ENCODE measurements around the gene ANKDD1A.

The ANKDD1A gene

GRCh38 chr15:64917211-64917610 is 5.5 kb downstream of the ANKDD1A start:
- H3K27me3 ChIP-seq (ENCODE audit: control insufficient read depth in 1 of 2, insufficient read depth in 2 of 2, low read length in 2 of 2), result no peaks in the 10 kb centered on the region
- H3K4me3 ChIP-seq (ENCODE audit: low read depth in 1 of 2, low read length in 2 of 2), result no peak overlapping the region
- H3K4me1 ChIP-seq (ENCODE audit: control insufficient read depth in 1 of 2, insufficient read depth in 2 of 2, low read length in 2 of 2), result no peaks in the 10 kb centered on the region
- H3K27ac ChIP-seq (ENCODE audit: low read depth, low read length), result no peak overlapping the region
- no peak overlapping the region for H3K9ac ChIP-seq (ENCODE audit: low read depth in 1 of 2, low read length in 2 of 2)
- no peaks in the 10 kb centered on the region for H3K9me3 ChIP-seq (ENCODE audit: control insufficient read depth in 1 of 2, low read length in 2 of 2)
- H3K36me3 ChIP-seq (ENCODE audit: control insufficient read depth in 1 of 2, insufficient read depth in 2 of 2, low read length in 2 of 2), result no peaks in the 10 kb centered on the region

- no peaks in the 10 kb centered on the region for H3K36me3 ChIP-seq (ENCODE audit: control insufficient read depth in 1 of 2, insufficient read depth in 2 of 2, low read length in 2 of 2)
- no peak overlapping the region for H3K4me3 ChIP-seq (ENCODE audit: low read depth in 1 of 2, low read length in 2 of 2)
- H3K27ac ChIP-seq (ENCODE audit: low read depth, low read length), result no peak overlapping the region
- H3K4me1 ChIP-seq (ENCODE audit: control insufficient read depth in 1 of 2, insufficient read depth in 2 of 2, low read length in 2 of 2), result no peaks in the 10 kb centered on the region
- no peak overlapping the region for H3K9ac ChIP-seq (ENCODE audit: low read depth in 1 of 2, low read length in 2 of 2)
- no peaks in the 10 kb centered on the region for H3K9me3 ChIP-seq (ENCODE audit: control insufficient read depth in 1 of 2, low read length in 2 of 2)
- H3K27me3 ChIP-seq (ENCODE audit: control insufficient read depth in 1 of 2, insufficient read depth in 2 of 2, low read length in 2 of 2), result no peaks in the 10 kb centered on the region
These were observed 8.0 kb downstream of the ANKDD1A start for GRCh38 chr15:64919721-64920120.

GRCh38 chr15:64921711-64922110 is 10.0 kb downstream of the ANKDD1A start:
- H3K27me3 ChIP-seq (ENCODE audit: control insufficient read depth in 1 of 2, insufficient read depth in 2 of 2, low read length in 2 of 2), result no peaks in the 10 kb centered on the region
- H3K4me1 ChIP-seq (ENCODE audit: control insufficient read depth in 1 of 2, insufficient read depth in 2 of 2, low read length in 2 of 2), result no peaks in the 10 kb centered on the region
- no peak overlapping the region for H3K9ac ChIP-seq (ENCODE audit: low read depth in 1 of 2, low read length in 2 of 2)
- H3K4me3 ChIP-seq (ENCODE audit: low read depth in 1 of 2, low read length in 2 of 2), result no peak overlapping the region
- no peaks in the 10 kb centered on the region for H3K36me3 ChIP-seq (ENCODE audit: control insufficient read depth in 1 of 2, insufficient read depth in 2 of 2, low read length in 2 of 2)
- H3K9me3 ChIP-seq (ENCODE audit: control insufficient read depth in 1 of 2, low read length in 2 of 2), result no peaks in the 10 kb centered on the region
- no peak overlapping the region for H3K27ac ChIP-seq (ENCODE audit: low read depth, low read length)

GRCh38 chr15:64923546-64923945 is 11.8 kb downstream of the ANKDD1A start:
- Histone ChIP-seq H3K4me3 (ENCODE audit: low read depth in 1 of 2, low read length in 2 of 2) (no peak overlapping the region), H3K9me3 (ENCODE audit: control insufficient read depth in 1 of 2, low read length in 2 of 2) (no peaks in the 10 kb centered on the region), H3K4me1 (ENCODE audit: control insufficient read depth in 1 of 2, insufficient read depth in 2 of 2, low read length in 2 of 2) (no peaks in the 10 kb centered on the region), H3K9ac (ENCODE audit: low read depth in 1 of 2, low read length in 2 of 2) (no peak overlapping the region), H3K27ac (ENCODE audit: low read depth, low read length) (no peak overlapping the region), H3K27me3 (ENCODE audit: control insufficient read depth in 1 of 2, insufficient read depth in 2 of 2, low read length in 2 of 2) (no peaks in the 10 kb centered on the region), H3K36me3 (ENCODE audit: control insufficient read depth in 1 of 2, insufficient read depth in 2 of 2, low read length in 2 of 2) (no peaks in the 10 kb centered on the region)

- Histone ChIP-seq H3K27me3 (ENCODE audit: control insufficient read depth in 1 of 2, insufficient read depth in 2 of 2, low read length in 2 of 2) (no peaks in the 10 kb centered on the region), H3K27ac (ENCODE audit: low read depth, low read length) (no peak overlapping the region), H3K4me3 (ENCODE audit: low read depth in 1 of 2, low read length in 2 of 2) (no peak overlapping the region), H3K4me1 (ENCODE audit: control insufficient read depth in 1 of 2, insufficient read depth in 2 of 2, low read length in 2 of 2) (peaks cover 0 to 1% of the 10 kb centered on the region in 2 donors), H3K9me3 (ENCODE audit: control insufficient read depth in 1 of 2, low read length in 2 of 2) (no peaks in the 10 kb centered on the region), H3K36me3 (ENCODE audit: control insufficient read depth in 1 of 2, insufficient read depth in 2 of 2, low read length in 2 of 2) (no peaks in the 10 kb centered on the region), H3K9ac (ENCODE audit: low read depth in 1 of 2, low read length in 2 of 2) (no peak overlapping the region)
These were observed 13.9 kb downstream of the ANKDD1A start for GRCh38 chr15:64925335-64926330.

GRCh38 chr15:64926661-64927060 is 15.0 kb downstream of the ANKDD1A start:
- Histone ChIP-seq H3K27me3 (ENCODE audit: control insufficient read depth in 1 of 2, insufficient read depth in 2 of 2, low read length in 2 of 2) (no peaks in the 10 kb centered on the region), H3K27ac (ENCODE audit: low read depth, low read length) (no peak overlapping the region), H3K4me3 (ENCODE audit: low read depth in 1 of 2, low read length in 2 of 2) (no peak overlapping the region), H3K36me3 (ENCODE audit: control insufficient read depth in 1 of 2, insufficient read depth in 2 of 2, low read length in 2 of 2) (no peaks in the 10 kb centered on the region), H3K4me1 (ENCODE audit: control insufficient read depth in 1 of 2, insufficient read depth in 2 of 2, low read length in 2 of 2) (peaks cover 0 to 6% of the 10 kb centered on the region in 2 donors), H3K9ac (ENCODE audit: low read depth in 1 of 2, low read length in 2 of 2) (no peak overlapping the region), H3K9me3 (ENCODE audit: control insufficient read depth in 1 of 2, low read length in 2 of 2) (no peaks in the 10 kb centered on the region)

GRCh38 chr15:64928626-64929220 is 17.0 kb downstream of the ANKDD1A start:
- Histone ChIP-seq H3K4me1 (ENCODE audit: control insufficient read depth in 1 of 2, insufficient read depth in 2 of 2, low read length in 2 of 2) (peaks cover 0 to 6% of the 10 kb centered on the region in 2 donors), H3K9me3 (ENCODE audit: control insufficient read depth in 1 of 2, low read length in 2 of 2) (no peaks in the 10 kb centered on the region), H3K36me3 (ENCODE audit: control insufficient read depth in 1 of 2, insufficient read depth in 2 of 2, low read length in 2 of 2) (no peaks in the 10 kb centered on the region), H3K27me3 (ENCODE audit: control insufficient read depth in 1 of 2, insufficient read depth in 2 of 2, low read length in 2 of 2) (no peaks in the 10 kb centered on the region), H3K27ac (ENCODE audit: low read depth, low read length) (no peak overlapping the region), H3K9ac (ENCODE audit: low read depth in 1 of 2, low read length in 2 of 2) (no peak overlapping the region), H3K4me3 (ENCODE audit: low read depth in 1 of 2, low read length in 2 of 2) (no peak overlapping the region)

- no peaks in the 10 kb centered on the region for H3K27me3 ChIP-seq (ENCODE audit: control insufficient read depth in 1 of 2, insufficient read depth in 2 of 2, low read length in 2 of 2)
- H3K36me3 ChIP-seq (ENCODE audit: control insufficient read depth in 1 of 2, insufficient read depth in 2 of 2, low read length in 2 of 2), result no peaks in the 10 kb centered on the region
- no peaks in the 10 kb centered on the region for H3K9me3 ChIP-seq (ENCODE audit: control insufficient read depth in 1 of 2, low read length in 2 of 2)
- no peak overlapping the region for H3K9ac ChIP-seq (ENCODE audit: low read depth in 1 of 2, low read length in 2 of 2)
- H3K4me3 ChIP-seq (ENCODE audit: low read depth in 1 of 2, low read length in 2 of 2), result no peak overlapping the region
- H3K4me1 ChIP-seq (ENCODE audit: control insufficient read depth in 1 of 2, insufficient read depth in 2 of 2, low read length in 2 of 2), result peaks cover 0 to 6% of the 10 kb centered on the region in 2 donors
- H3K27ac ChIP-seq (ENCODE audit: low read depth, low read length), result no peak overlapping the region
These were observed 18.4 kb downstream of the ANKDD1A start for GRCh38 chr15:64930019-64930652.

- Histone ChIP-seq H3K9ac (ENCODE audit: low read depth in 1 of 2, low read length in 2 of 2) (no peak overlapping the region), H3K27me3 (ENCODE audit: control insufficient read depth in 1 of 2, insufficient read depth in 2 of 2, low read length in 2 of 2) (no peaks in the 10 kb centered on the region), H3K4me1 (ENCODE audit: control insufficient read depth in 1 of 2, insufficient read depth in 2 of 2, low read length in 2 of 2) (peaks cover 0 to 6% of the 10 kb centered on the region in 2 donors), H3K9me3 (ENCODE audit: control insufficient read depth in 1 of 2, low read length in 2 of 2) (no peaks in the 10 kb centered on the region), H3K4me3 (ENCODE audit: low read depth in 1 of 2, low read length in 2 of 2) (no peak overlapping the region), H3K27ac (ENCODE audit: low read depth, low read length) (no peak overlapping the region), H3K36me3 (ENCODE audit: control insufficient read depth in 1 of 2, insufficient read depth in 2 of 2, low read length in 2 of 2) (no peaks in the 10 kb centered on the region)
These were observed 19.2 kb downstream of the ANKDD1A start for GRCh38 chr15:64930778-64931371.

GRCh38 chr15:64931381-64931780 is 19.7 kb downstream of the ANKDD1A start:
- Histone ChIP-seq H3K36me3 (ENCODE audit: control insufficient read depth in 1 of 2, insufficient read depth in 2 of 2, low read length in 2 of 2) (no peaks in the 10 kb centered on the region), H3K27me3 (ENCODE audit: control insufficient read depth in 1 of 2, insufficient read depth in 2 of 2, low read length in 2 of 2) (no peaks in the 10 kb centered on the region), H3K4me3 (ENCODE audit: low read depth in 1 of 2, low read length in 2 of 2) (no peak overlapping the region), H3K27ac (ENCODE audit: low read depth, low read length) (no peak overlapping the region), H3K9me3 (ENCODE audit: control insufficient read depth in 1 of 2, low read length in 2 of 2) (no peaks in the 10 kb centered on the region), H3K4me1 (ENCODE audit: control insufficient read depth in 1 of 2, insufficient read depth in 2 of 2, low read length in 2 of 2) (peaks cover 0 to 6% of the 10 kb centered on the region in 2 donors), H3K9ac (ENCODE audit: low read depth in 1 of 2, low read length in 2 of 2) (no peak overlapping the region)
